Measurements from ENCODE around the gene NDC80. TPM values are rescaled to one million over a fixed set of nuclear protein-coding genes. Genes with fewer than 3 reads are reported as not detected.

The NDC80 gene
- total RNA-seq, 1 experiment from 2014 or later, result 36.0 TPM

- POLR2A ChIA-PET, result no interaction called here
- BruUV-seq (replicated peaks), result no TSS peak
- intact Hi-C loops (cut with micrococcal nuclease; ENCODE audit: unreplicated experiment), result no loop called here
Measured at GRCh38 chr18:2609604-2610003, 38.2 kb downstream of the NDC80 start.

DNA sequence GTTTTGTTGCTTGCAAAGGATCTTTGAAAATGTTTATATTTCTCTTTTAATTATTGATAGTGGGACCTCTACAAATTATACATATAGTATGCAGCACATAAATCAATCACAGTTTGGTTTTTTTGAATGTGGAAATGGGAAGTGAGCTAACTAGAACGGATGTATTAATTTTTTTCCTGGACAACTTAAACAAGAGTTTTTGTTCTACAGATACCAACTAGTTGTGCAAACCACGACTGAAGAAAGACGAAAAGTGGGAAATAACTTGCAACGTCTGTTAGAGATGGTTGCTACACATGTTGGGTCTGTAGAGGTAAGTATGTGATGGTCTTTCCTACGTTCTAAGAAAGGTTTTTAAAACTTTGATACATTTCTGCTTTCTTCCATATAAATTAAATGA, 39.2 kb downstream of the NDC80 start:
- POLR2A ChIA-PET, result no interaction called here
- CTCF ChIA-PET, result interaction anchor here (0.5 kb wide), 1 partner anchor 20 kb away, joined by 8 read pairs; no protein-coding TSS in a partner anchor
- peaks cover 48% of the 10 kb centered on the region for H3K36me3 ChIP-seq (ENCODE audit: control insufficient read depth, insufficient read depth, low read length)
- no peak for ATAC-seq
- BruUV-seq (replicated peaks), result no TSS peak
- TF ChIP-seq, protein P1, sequence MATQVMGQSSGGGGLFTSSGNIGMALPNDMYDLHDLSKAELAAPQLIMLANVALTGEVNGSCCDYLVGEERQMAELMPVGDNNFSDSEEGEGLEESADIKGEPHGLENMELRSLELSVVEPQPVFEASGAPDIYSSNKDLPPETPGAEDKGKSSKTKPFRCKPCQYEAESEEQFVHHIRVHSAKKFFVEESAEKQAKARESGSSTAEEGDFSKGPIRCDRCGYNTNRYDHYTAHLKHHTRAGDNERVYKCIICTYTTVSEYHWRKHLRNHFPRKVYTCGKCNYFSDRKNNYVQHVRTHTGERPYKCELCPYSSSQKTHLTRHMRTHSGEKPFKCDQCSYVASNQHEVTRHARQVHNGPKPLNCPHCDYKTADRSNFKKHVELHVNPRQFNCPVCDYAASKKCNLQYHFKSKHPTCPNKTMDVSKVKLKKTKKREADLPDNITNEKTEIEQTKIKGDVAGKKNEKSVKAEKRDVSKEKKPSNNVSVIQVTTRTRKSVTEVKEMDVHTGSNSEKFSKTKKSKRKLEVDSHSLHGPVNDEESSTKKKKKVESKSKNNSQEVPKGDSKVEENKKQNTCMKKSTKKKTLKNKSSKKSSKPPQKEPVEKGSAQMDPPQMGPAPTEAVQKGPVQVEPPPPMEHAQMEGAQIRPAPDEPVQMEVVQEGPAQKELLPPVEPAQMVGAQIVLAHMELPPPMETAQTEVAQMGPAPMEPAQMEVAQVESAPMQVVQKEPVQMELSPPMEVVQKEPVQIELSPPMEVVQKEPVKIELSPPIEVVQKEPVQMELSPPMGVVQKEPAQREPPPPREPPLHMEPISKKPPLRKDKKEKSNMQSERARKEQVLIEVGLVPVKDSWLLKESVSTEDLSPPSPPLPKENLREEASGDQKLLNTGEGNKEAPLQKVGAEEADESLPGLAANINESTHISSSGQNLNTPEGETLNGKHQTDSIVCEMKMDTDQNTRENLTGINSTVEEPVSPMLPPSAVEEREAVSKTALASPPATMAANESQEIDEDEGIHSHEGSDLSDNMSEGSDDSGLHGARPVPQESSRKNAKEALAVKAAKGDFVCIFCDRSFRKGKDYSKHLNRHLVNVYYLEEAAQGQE (IDR thresholded peaks at IDR 0.05; ENCODE audit: insufficient read depth in 1 of 2, low read depth in 2 of 2, low read length in 1 of 2), result no peak
- TF ChIP-seq TCF7L2 (IDR thresholded peaks at IDR 0.05; ENCODE audit: low read depth, low read length), result no peak
- TF ChIP-seq SIN3A (IDR thresholded peaks at IDR 0.05; ENCODE audit: borderline replicate concordance, insufficient read depth, low read depth, low read length), result no peak
- no peak for TF ChIP-seq POLR2AphosphoS5 (IDR thresholded peaks at IDR 0.05; ENCODE audit: low read depth, low read length)
- TF ChIP-seq CTCF (IDR thresholded peaks at IDR 0.05), result no peak
- in situ Hi-C loops (cut with HindIII; ENCODE audit: low pct_unique_long_range_greater_than_20kb, low sequenced_read_pairs) (no loop called here), intact Hi-C loops (cut with micrococcal nuclease; ENCODE audit: unreplicated experiment) (no loop called here)
- no peak overlapping the region for H3K4me3 ChIP-seq (ENCODE audit: low read depth in 2 of 2, low read length in 2 of 2)
- no peak overlapping the region for H3K27ac ChIP-seq (ENCODE audit: low read length)
- no peak for DNase-seq (ENCODE audit: low read depth, low spot score)
- no peaks in the 10 kb centered on the region for H3K27me3 ChIP-seq (ENCODE audit: control insufficient read depth, insufficient read depth, low read length)
- no peaks in the 10 kb centered on the region for H3K4me1 ChIP-seq (ENCODE audit: control insufficient read depth, insufficient read depth, low read length)
- no peaks in the 10 kb centered on the region for H3K9me3 ChIP-seq (ENCODE audit: control insufficient read depth, insufficient read depth, low read depth, low read length)

More at GRCh38 chr18:2609604-2610003, 38.2 kb downstream of the NDC80 start:
- no peak overlapping the region for H3K27ac ChIP-seq (ENCODE audit: low read length)
- in situ Hi-C loops (cut with HindIII; ENCODE audit: low pct_unique_long_range_greater_than_20kb, low sequenced_read_pairs), result no loop called here
- CTCF ChIA-PET, result no interaction called here
- H3K36me3 ChIP-seq (ENCODE audit: control insufficient read depth, insufficient read depth, low read length), result peaks cover 51% of the 10 kb centered on the region
- TF ChIP-seq, protein P1 (IDR thresholded peaks at IDR 0.05; ENCODE audit: insufficient read depth in 1 of 2, low read depth in 2 of 2, low read length in 1 of 2), result no peak
- TF ChIP-seq SIN3A (IDR thresholded peaks at IDR 0.05; ENCODE audit: borderline replicate concordance, insufficient read depth, low read depth, low read length) (no peak), POLR2AphosphoS5 (IDR thresholded peaks at IDR 0.05; ENCODE audit: low read depth, low read length) (no peak), TCF7L2 (IDR thresholded peaks at IDR 0.05; ENCODE audit: low read depth, low read length) (no peak), CTCF (IDR thresholded peaks at IDR 0.05) (no peak)
- H3K4me1 ChIP-seq (ENCODE audit: control insufficient read depth, insufficient read depth, low read length), result no peaks in the 10 kb centered on the region
- no peak overlapping the region for H3K4me3 ChIP-seq (ENCODE audit: low read depth in 2 of 2, low read length in 2 of 2)
- DNase-seq (ENCODE audit: low read depth, low spot score) (no peak), ATAC-seq (no peak)
- H3K9me3 ChIP-seq (ENCODE audit: control insufficient read depth, insufficient read depth, low read depth, low read length), result no peaks in the 10 kb centered on the region
- H3K27me3 ChIP-seq (ENCODE audit: control insufficient read depth, insufficient read depth, low read length), result no peaks in the 10 kb centered on the region

Measured in Panc1 (cell line).